Fibroblast of mammary gland (primary cell): ENCODE measurements around the gene OR6C1.
"Not testable (repeated sequence)": the region's sequence is repeated elsewhere in the genome, so short reads cannot be mapped to it uniquely, and the experiment has no call there.

Source experiments
- DNase-seq: peaks from one replicate; pipeline ENCODE4 v3.0.0-alpha.2; 2010; ENCODE audit warnings: low read depth
- H3K4me3 ChIP-seq: 2 replicates; pipeline ENCODE4 v1.5.1; 2011; ENCODE audit warnings: low read depth, mild to moderate bottlenecking, low read length, moderate library complexity; ENCODE audit not compliant: control insufficient read depth
- TF ChIP-seq, protein P1 (sequence below): conservative IDR thresholded peaks from 2 replicates; pipeline ENCODE4 v1.5.1; 2011; ENCODE audit warnings: low read depth, low read length, inconsistent platforms; ENCODE audit not compliant: control insufficient read depth, insufficient read depth

OR6C1 gene

DNA sequence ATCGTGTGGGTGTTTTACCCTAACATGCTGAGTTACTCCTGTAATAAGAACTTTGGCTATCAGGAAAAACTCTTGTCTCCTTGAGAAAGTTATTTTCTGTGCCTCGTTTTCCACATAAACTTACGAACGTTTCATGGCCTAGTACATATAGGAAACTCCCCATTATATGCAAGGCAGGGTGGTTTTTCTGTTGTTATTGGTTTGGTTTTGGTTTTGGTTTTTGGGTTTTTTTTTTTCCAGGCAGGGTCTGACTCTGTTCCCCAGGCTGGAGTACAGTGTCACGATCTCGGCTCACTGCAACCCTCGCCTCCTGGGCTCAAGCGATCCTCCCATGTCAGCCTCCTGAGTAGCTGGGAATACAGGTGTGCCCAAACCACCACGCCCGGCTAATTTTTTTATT lies 21.9 kb downstream of the OR6C1 start:
- DNase-seq: no peak
- H3K4me3 ChIP-seq: no peak overlapping the region
- TF ChIP-seq, protein P1, sequence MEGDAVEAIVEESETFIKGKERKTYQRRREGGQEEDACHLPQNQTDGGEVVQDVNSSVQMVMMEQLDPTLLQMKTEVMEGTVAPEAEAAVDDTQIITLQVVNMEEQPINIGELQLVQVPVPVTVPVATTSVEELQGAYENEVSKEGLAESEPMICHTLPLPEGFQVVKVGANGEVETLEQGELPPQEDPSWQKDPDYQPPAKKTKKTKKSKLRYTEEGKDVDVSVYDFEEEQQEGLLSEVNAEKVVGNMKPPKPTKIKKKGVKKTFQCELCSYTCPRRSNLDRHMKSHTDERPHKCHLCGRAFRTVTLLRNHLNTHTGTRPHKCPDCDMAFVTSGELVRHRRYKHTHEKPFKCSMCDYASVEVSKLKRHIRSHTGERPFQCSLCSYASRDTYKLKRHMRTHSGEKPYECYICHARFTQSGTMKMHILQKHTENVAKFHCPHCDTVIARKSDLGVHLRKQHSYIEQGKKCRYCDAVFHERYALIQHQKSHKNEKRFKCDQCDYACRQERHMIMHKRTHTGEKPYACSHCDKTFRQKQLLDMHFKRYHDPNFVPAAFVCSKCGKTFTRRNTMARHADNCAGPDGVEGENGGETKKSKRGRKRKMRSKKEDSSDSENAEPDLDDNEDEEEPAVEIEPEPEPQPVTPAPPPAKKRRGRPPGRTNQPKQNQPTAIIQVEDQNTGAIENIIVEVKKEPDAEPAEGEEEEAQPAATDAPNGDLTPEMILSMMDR: no peak

DNA sequence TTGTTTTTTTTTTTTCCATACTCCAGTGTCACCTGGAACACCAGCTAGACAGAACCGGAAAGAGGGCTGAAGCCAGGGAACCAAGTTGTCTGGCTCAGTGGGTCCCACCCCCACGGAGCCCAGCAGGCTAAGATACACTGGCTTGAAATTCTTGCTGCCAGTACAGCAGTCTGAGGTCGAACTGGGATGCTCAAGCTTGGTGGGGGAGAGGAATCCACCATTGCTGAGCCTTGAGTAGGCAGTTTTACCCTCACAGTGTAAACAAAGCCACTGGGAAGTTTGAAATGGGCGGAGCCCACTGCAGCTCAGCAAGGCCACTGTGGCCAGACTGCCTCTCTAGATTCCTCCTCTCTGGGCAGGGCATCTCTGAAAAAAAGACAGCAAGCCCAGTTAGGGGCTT lies 41.2 kb downstream of the OR6C1 start:
- H3K4me3 ChIP-seq: not testable (repeated sequence)

DNA sequence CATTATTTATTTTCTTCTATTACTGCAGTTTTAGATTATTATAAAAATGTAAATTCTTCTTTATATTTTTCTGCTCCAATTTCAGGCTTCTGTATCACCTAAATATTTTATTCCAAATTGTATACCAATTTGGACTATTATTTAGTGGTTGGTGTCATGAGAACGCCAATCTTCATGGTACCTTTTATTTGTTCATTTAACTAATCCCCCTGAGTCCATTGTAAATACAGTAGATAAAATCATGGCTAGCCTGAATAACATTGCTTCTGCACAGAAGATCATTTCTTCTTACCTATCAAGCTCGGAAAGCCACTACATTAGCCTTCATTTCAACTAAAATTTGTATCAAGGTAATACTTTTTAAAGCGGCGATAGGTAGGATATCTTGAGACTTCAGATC lies 48.5 kb downstream of the OR6C1 start, which contains the start of gene OR6C75:
Gene OR6C75 (plus strand): TSS at position 301 of the 400 bp plus-strand sequence. CDS start 2,136 bp downstream, outside the sequence.
- TF ChIP-seq, protein P1: no peak
- DNase-seq: no peak
- no peak within 1 kb of the TSS for H3K4me3 ChIP-seq

More for the DNA sequence above, 41.2 kb downstream of the OR6C1 start:
- DNase-seq: not testable (repeated sequence)

DNA sequence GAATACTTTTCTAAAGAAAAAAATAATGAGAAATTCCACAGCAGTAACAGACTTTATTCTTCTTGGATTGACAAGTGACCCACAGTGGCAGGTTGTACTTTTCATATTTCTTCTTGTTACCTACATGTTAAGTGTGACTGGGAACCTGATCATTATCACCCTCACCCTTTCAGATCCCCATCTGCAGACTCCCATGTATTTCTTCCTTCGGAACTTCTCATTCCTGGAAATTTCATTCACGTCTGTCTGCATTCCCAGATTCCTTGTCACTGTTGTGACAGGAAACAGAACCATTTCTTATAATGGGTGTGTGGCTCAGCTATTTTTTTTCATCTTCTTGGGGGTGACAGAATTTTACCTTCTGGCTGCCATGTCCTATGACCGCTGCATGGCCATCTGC lies 50.9 kb downstream of the OR6C1 start:
- no peak overlapping the region for H3K4me3 ChIP-seq
- no peak for DNase-seq
- TF ChIP-seq, protein P1: no peak
